ENCODE data around the gene POLE2. TPM values are rescaled to one million over a fixed set of nuclear protein-coding genes. Genes with fewer than 3 reads are reported as not detected.

POLE2 gene
- total and polyA plus RNA-seq, 2 experiments from 2014 or later = 41.9 to 53.3 TPM

- TF ChIP-seq, protein P1, sequence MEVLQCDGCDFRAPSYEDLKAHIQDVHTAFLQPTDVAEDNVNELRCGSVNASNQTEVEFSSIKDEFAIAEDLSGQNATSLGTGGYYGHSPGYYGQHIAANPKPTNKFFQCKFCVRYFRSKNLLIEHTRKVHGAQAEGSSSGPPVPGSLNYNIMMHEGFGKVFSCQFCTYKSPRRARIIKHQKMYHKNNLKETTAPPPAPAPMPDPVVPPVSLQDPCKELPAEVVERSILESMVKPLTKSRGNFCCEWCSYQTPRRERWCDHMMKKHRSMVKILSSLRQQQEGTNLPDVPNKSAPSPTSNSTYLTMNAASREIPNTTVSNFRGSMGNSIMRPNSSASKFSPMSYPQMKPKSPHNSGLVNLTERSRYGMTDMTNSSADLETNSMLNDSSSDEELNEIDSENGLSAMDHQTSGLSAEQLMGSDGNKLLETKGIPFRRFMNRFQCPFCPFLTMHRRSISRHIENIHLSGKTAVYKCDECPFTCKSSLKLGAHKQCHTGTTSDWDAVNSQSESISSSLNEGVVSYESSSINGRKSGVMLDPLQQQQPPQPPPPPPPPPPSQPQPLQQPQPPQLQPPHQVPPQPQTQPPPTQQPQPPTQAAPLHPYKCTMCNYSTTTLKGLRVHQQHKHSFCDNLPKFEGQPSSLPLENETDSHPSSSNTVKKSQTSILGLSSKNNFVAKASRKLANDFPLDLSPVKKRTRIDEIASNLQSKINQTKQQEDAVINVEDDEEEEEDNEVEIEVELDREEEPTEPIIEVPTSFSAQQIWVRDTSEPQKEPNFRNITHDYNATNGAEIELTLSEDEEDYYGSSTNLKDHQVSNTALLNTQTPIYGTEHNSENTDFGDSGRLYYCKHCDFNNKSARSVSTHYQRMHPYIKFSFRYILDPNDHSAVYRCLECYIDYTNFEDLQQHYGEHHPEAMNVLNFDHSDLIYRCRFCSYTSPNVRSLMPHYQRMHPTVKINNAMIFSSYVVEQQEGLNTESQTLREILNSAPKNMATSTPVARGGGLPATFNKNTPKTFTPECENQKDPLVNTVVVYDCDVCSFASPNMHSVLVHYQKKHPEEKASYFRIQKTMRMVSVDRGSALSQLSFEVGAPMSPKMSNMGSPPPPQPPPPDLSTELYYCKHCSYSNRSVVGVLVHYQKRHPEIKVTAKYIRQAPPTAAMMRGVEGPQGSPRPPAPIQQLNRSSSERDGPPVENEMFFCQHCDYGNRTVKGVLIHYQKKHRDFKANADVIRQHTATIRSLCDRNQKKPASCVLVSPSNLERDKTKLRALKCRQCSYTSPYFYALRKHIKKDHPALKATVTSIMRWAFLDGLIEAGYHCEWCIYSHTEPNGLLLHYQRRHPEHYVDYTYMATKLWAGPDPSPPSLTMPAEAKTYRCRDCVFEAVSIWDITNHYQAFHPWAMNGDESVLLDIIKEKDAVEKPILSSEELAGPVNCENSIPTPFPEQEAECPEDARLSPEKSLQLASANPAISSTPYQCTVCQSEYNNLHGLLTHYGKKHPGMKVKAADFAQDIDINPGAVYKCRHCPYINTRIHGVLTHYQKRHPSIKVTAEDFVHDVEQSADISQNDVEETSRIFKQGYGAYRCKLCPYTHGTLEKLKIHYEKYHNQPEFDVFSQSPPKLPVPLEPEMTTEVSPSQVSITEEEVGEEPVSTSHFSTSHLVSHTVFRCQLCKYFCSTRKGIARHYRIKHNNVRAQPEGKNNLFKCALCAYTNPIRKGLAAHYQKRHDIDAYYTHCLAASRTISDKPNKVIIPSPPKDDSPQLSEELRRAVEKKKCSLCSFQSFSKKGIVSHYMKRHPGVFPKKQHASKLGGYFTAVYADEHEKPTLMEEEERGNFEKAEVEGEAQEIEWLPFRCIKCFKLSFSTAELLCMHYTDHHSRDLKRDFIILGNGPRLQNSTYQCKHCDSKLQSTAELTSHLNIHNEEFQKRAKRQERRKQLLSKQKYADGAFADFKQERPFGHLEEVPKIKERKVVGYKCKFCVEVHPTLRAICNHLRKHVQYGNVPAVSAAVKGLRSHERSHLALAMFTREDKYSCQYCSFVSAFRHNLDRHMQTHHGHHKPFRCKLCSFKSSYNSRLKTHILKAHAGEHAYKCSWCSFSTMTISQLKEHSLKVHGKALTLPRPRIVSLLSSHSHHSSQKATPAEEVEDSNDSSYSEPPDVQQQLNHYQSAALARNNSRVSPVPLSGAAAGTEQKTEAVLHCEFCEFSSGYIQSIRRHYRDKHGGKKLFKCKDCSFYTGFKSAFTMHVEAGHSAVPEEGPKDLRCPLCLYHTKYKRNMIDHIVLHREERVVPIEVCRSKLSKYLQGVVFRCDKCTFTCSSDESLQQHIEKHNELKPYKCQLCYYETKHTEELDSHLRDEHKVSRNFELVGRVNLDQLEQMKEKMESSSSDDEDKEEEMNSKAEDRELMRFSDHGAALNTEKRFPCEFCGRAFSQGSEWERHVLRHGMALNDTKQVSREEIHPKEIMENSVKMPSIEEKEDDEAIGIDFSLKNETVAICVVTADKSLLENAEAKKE (CRISPR knock-in tag; IDR thresholded peaks at IDR 0.05) = no peak
- no peak for TF ChIP-seq NANOG (IDR thresholded peaks at IDR 0.05; ENCODE audit: borderline replicate concordance)
- TF ChIP-seq EZH2phosphoT487 (IDR thresholded peaks at IDR 0.05; ENCODE audit: unreplicated experiment) = no peak
- TF ChIP-seq POLR2AphosphoS5 (IDR thresholded peaks at IDR 0.05; ENCODE audit: low read depth) = no peak
- TF ChIP-seq, protein P2, sequence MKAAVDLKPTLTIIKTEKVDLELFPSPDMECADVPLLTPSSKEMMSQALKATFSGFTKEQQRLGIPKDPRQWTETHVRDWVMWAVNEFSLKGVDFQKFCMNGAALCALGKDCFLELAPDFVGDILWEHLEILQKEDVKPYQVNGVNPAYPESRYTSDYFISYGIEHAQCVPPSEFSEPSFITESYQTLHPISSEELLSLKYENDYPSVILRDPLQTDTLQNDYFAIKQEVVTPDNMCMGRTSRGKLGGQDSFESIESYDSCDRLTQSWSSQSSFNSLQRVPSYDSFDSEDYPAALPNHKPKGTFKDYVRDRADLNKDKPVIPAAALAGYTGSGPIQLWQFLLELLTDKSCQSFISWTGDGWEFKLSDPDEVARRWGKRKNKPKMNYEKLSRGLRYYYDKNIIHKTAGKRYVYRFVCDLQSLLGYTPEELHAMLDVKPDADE (IDR thresholded peaks at IDR 0.05) = no peak
- no peak for TF ChIP-seq STAT1 (IDR thresholded peaks at IDR 0.05; ENCODE audit: unreplicated experiment)
- no peak for TF ChIP-seq ZNF114 (CRISPR knock-in tag; IDR thresholded peaks at IDR 0.05)
These were observed 16.0 kb upstream of the POLE2 start (continued) for GRCh38 chr14:49703965-49704364.

DNA sequence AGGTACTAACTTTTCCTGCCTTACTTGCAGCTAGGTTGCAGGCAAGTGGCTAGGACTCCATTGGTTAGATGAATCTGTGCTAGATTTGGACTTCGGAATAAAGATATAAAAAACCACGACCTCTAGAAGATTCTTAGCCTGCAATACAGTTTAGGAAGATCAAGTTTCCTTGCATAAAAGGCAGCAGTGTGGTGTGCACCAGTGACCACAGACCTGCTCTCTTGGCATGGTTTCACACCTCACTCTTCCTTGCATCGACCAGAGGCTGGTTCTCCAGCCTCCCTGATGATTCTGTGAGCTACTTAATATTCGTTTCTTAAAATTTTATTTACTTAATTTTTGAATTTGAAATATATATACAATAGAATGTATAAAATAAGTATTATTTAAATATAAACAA lies 14.7 kb upstream of the POLE2 start:
- Histone ChIP-seq H3K79me2 (replicated peaks; ENCODE audit: insufficient read depth) (no peaks in the 10 kb centered on the region), H3K36me3 (ENCODE audit: insufficient read depth) (no peaks in the 10 kb centered on the region), H3K27ac (ENCODE audit: low read depth) (no peak overlapping the region), H3K4me1 (ENCODE audit: insufficient read depth) (peaks cover 10% of the 10 kb centered on the region), H3K27me3 (ENCODE audit: insufficient read depth) (no peaks in the 10 kb centered on the region), H3K9me2 (ENCODE audit: insufficient read depth) (no peaks in the 10 kb centered on the region), H3F3A (replicated peaks; ENCODE audit: low read depth) (no peaks in the 10 kb centered on the region), H3K4me2 (no peak overlapping the region), H2AFZ (no peak overlapping the region), H3K4me3 (no peak overlapping the region), H4K20me1 (replicated peaks; ENCODE audit: insufficient read depth) (no peaks in the 10 kb centered on the region)
- no peak for ATAC-seq
- no peak overlapping the region for H3K27ac Mint-ChIP-seq
- H3K9me3 Mint-ChIP-seq = no peaks in the 10 kb centered on the region
- DNase-seq (ENCODE audit: low spot score) = no peak
- no peaks in the 10 kb centered on the region for H3K36me3 Mint-ChIP-seq (ENCODE audit: low read depth)
- no peak overlapping the region for H3K4me3 Mint-ChIP-seq
- H3K27me3 Mint-ChIP-seq (ENCODE audit: insufficient read depth, low read depth, poor library complexity) = no peaks in the 10 kb centered on the region
- H3K4me1 Mint-ChIP-seq = peaks cover 11% of the 10 kb centered on the region; the same call in 2 of the 3 replicates
- TF ChIP-seq, protein P2 (IDR thresholded peaks at IDR 0.05) = no peak
- TF ChIP-seq POLR2AphosphoS5 (IDR thresholded peaks at IDR 0.05; ENCODE audit: low read depth) (no peak), ZNF114 (CRISPR knock-in tag; IDR thresholded peaks at IDR 0.05) (no peak), REST (IDR thresholded peaks at IDR 0.05; ENCODE audit: unreplicated experiment) (no peak), ZNF331 (CRISPR knock-in tag; IDR thresholded peaks at IDR 0.05; ENCODE audit: low read depth) (no peak), STAT1 (IDR thresholded peaks at IDR 0.05; ENCODE audit: unreplicated experiment) (no peak), EZH2 (IDR thresholded peaks at IDR 0.05; ENCODE audit: low read depth, unreplicated experiment) (no peak)
- TF ChIP-seq, protein P3, sequence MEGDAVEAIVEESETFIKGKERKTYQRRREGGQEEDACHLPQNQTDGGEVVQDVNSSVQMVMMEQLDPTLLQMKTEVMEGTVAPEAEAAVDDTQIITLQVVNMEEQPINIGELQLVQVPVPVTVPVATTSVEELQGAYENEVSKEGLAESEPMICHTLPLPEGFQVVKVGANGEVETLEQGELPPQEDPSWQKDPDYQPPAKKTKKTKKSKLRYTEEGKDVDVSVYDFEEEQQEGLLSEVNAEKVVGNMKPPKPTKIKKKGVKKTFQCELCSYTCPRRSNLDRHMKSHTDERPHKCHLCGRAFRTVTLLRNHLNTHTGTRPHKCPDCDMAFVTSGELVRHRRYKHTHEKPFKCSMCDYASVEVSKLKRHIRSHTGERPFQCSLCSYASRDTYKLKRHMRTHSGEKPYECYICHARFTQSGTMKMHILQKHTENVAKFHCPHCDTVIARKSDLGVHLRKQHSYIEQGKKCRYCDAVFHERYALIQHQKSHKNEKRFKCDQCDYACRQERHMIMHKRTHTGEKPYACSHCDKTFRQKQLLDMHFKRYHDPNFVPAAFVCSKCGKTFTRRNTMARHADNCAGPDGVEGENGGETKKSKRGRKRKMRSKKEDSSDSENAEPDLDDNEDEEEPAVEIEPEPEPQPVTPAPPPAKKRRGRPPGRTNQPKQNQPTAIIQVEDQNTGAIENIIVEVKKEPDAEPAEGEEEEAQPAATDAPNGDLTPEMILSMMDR (conservative IDR thresholded peaks at IDR 0.05; ENCODE audit: low read depth in 2 of 2) = no peak

All from GM23338 (cell line).